HUES48 (cell line): ENCODE results near the gene FMO3.

Experiments used
- H3K27ac ChIP-seq: one replicate; pipeline ENCODE4 v1.7.0; 2013; ENCODE audit warnings: low read depth, low read length, inconsistent platforms
- H3K27me3 ChIP-seq: 2 replicates; pipeline ENCODE4 v1.6.1; 2013; ENCODE audit warnings: mild to moderate bottlenecking, low read length; ENCODE audit not compliant: control insufficient read depth, insufficient read depth
- H3K36me3 ChIP-seq: 2 replicates; pipeline ENCODE4 v1.6.1; 2013; ENCODE audit warnings: low read length; ENCODE audit not compliant: control insufficient read depth, insufficient read depth
- H3K4me1 ChIP-seq: 2 replicates; pipeline ENCODE4 v1.6.1; 2013; ENCODE audit warnings: mild to moderate bottlenecking, low read length; ENCODE audit not compliant: control insufficient read depth, insufficient read depth
- H3K4me3 ChIP-seq: 2 replicates; pipeline ENCODE4 v1.5.1; 2013; ENCODE audit warnings: mild to moderate bottlenecking, low read depth, low read length
- H3K9ac ChIP-seq: 2 replicates; pipeline ENCODE4 v1.6.1; 2013; ENCODE audit warnings: mild to moderate bottlenecking, low read depth, low read length, moderate library complexity
- H3K9me3 ChIP-seq: 2 replicates; pipeline ENCODE4 v1.6.1; 2013; ENCODE audit warnings: low read length; ENCODE audit not compliant: control insufficient read depth, insufficient read depth

The FMO3 gene

GRCh38 chr1:171158551-171158950 lies 67.8 kb downstream of the FMO3 start:
- H3K36me3 ChIP-seq = no peaks in the 10 kb centered on the region
- no peaks in the 10 kb centered on the region for H3K27me3 ChIP-seq
- no peak overlapping the region for H3K9ac ChIP-seq
- no peak overlapping the region for H3K27ac ChIP-seq
- no peak overlapping the region for H3K4me3 ChIP-seq
- H3K9me3 ChIP-seq = no peaks in the 10 kb centered on the region
- H3K4me1 ChIP-seq = 0 out of 2 replicates have a peak, but pooled peaks cover 6% of the 10 kb centered on the region

GRCh38 chr1:171159148-171159547 lies 68.4 kb downstream of the FMO3 start:
- Histone ChIP-seq H3K4me3 (no peak overlapping the region), H3K27ac (no peak overlapping the region), H3K9ac (no peak overlapping the region), H3K9me3 (no peaks in the 10 kb centered on the region), H3K36me3 (no peaks in the 10 kb centered on the region), H3K27me3 (no peaks in the 10 kb centered on the region), H3K4me1 (0 out of 2 replicates have a peak, but pooled peaks cover 6% of the 10 kb centered on the region)

DNA sequence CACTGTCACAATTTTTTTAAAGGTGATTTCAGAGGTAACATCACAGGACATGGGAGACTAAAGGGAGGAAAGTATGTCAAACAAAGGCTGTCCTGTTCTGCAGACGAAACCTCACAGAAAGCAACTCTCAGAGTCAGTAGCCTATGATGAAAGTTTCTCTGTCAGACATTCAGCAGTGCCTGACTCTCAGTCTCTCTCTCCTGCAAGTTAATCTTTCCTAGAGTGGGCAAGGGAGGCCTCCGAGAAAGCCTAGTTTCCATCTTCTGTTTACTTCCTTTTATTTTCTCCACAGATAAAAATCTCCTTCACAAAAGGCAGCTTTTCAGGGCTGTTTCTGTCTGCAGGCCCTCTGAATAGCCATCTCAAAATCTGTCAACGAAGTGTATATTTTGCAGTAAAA lies 69.5 kb downstream of the FMO3 start:
- Histone ChIP-seq H3K9ac (no peak overlapping the region), H3K36me3 (no peaks in the 10 kb centered on the region), H3K9me3 (no peaks in the 10 kb centered on the region), H3K4me3 (no peak overlapping the region), H3K27me3 (no peaks in the 10 kb centered on the region), H3K4me1 (0 out of 2 replicates have a peak, but pooled peaks cover 6% of the 10 kb centered on the region), H3K27ac (peak overlapping the region; percentile 11)

GRCh38 chr1:171160639-171161354 lies 70.1 kb downstream of the FMO3 start:
- Histone ChIP-seq H3K9ac (no peak overlapping the region), H3K4me1 (0 out of 2 replicates have a peak, but pooled peaks cover 6% of the 10 kb centered on the region), H3K9me3 (no peaks in the 10 kb centered on the region), H3K36me3 (no peaks in the 10 kb centered on the region), H3K27me3 (no peaks in the 10 kb centered on the region), H3K27ac (peak overlapping the region; percentile 45), H3K4me3 (no peak overlapping the region)

DNA sequence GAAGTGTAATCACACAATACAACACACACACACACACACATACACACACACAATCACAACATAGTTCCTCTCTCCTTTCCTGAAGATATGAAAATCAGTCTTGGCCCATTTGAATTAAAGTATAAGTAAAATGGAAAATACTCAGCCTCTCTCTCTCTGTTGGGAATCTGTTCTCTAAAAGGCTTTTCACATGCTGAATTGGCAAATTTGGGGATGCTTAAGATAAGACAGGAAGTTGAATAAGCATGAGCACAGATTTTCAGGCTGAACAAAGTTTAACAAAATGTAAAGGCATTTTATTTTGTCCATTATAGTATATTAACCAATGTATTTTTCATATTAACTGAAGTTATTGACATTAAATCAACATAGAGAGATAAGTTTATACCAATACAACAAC lies 70.7 kb downstream of the FMO3 start:
- Histone ChIP-seq H3K36me3 (no peaks in the 10 kb centered on the region), H3K27me3 (no peaks in the 10 kb centered on the region), H3K9ac (no peak overlapping the region), H3K4me1 (0 out of 2 replicates have a peak, but pooled peaks cover 6% of the 10 kb centered on the region), H3K9me3 (no peaks in the 10 kb centered on the region), H3K4me3 (no peak overlapping the region), H3K27ac (no peak overlapping the region)

- H3K27ac ChIP-seq = no peak overlapping the region
- no peak overlapping the region for H3K4me3 ChIP-seq
Measured at GRCh38 chr1:171166361-171166760, 75.7 kb downstream of the FMO3 start.

More at GRCh38 chr1:171166361-171166760, 75.7 kb downstream of the FMO3 start:
- no peaks in the 10 kb centered on the region for H3K4me1 ChIP-seq
- no peak overlapping the region for H3K9ac ChIP-seq
- no peaks in the 10 kb centered on the region for H3K9me3 ChIP-seq
- no peaks in the 10 kb centered on the region for H3K27me3 ChIP-seq
- no peaks in the 10 kb centered on the region for H3K36me3 ChIP-seq
